Sciatic nerve (tissue), 2 donors: Measurements from ENCODE around the gene ANO2. TPM values are rescaled to one million over a fixed set of nuclear protein-coding genes. Genes with fewer than 3 reads are reported as not detected.

Experiments
- ATAC-seq: fragments of 200-7000 bp; cut with Tn5 transposase; one replicate; pipeline ENCODE4 v1.9.1; 2020; ENCODE audit warnings: mild to moderate bottlenecking, moderate library complexity
- DNase-seq: peaks from one replicate; pipeline ENCODE4 v3.0.0-alpha.2; 2020; ENCODE audit warnings: low spot score
- intact Hi-C: fragments of 100-400 bp; cut with DNase I; formaldehyde crosslinking; loops from one replicate; pipeline ENCODE4 v1.14.2; 2022
- total RNA-seq: library from RNA; stranded (reverse); fragmentation: NEBNext Ultra II Directional; extraction: Animal tissue kit (Norgen Biotek cat#: 25700); gene quantifications from one replicate; pipeline ENCODE4 v1.2.1, GENCODE V29; 2021
- donor health status: DM: no; HTN: no; CAD: no.
- donor health status: DM: no; HTN: no; CAD: no.

Gene ANO2
- 30.4 TPM for total RNA-seq

DNA sequence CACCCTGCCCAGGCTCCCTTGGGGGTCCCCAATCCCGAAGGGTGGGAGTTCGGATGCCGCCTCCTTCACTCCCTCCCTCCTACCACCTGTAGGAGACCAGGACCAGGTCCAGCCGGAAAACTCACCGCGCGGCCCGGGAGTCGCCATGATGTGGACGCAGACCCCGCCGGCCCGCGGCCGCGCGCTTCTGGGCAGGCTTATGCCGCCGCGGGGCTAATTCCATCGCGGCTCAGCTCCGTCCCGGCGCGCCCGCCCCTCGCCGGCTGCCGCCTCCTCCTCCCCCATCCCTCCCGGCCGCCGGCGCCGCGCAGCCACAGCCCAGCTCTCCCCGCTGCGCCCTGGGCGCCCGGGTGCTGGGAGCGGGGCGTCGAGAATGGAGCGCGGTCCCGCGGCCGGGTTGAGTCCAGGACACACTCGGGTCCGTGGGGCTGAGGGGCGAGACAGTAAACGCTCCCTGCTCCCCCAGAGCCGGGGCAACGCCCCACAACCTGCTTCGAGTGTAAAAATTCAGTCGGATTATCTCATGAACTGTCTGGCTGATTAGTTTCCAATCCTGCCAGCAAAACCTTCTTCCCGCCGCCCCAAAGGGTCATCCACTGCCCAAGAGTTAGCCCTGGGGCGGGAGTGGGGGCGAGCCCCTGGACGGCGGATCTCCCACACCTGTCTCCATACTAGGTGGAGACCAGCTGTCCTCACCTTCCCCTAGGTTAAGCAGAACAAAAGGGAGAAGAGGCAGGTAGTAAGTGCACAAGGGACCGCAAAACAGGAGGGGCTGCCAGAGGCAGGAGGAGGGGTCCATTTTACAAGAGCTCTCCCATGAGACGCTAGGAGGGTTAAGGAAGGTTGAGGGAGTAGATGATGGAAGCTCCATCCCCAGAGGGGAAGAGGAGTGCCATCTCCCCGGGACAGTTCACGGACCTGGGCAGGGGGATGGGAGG lies at the start of gene ANO2:
Gene ANO2 (minus strand): TSS at position 189 of the 938 bp plus-strand sequence. CDS start 42 bp downstream, at position 147.
- DNase-seq (no peak), ATAC-seq (peak; percentile 48)
- intact Hi-C loops, result no loop called here

GRCh38 chr12:5989621-5990020 lies 44.6 kb upstream of the ANO2 start:
- DNase-seq, result no peak
- intact Hi-C loops, result loop anchor here (2.0 to 10.0 kb wide), 2 partner anchors 51 to 295 kb away; no protein-coding TSS in a partner anchor
- ATAC-seq, result no peak

DNA sequence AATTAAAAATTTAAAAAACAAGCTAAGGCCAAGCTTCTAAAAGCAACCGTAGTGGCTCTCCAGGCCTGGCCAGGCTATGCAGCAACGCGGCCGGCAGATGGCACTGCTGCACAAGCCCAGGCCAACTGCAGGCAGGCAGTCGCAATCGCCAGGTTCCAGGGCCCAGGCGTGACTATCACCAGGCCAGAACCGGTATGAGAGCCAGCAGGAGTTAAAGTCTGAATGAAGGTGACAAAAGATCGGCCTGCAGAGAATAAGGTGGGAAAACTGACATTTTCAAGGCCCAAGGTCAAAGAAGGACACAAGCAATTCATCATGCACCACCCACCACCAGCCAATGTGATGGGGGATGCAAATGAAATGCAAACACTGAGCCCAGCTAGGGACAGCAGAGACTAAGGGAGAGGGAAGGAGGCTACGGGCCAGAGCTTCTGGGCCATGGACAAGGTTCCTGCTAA lies 43.6 kb upstream of the ANO2 start:
- intact Hi-C loops, result loop anchor here (2.0 to 10.0 kb wide), 2 partner anchors 52 to 296 kb away; no protein-coding TSS in a partner anchor

DNA sequence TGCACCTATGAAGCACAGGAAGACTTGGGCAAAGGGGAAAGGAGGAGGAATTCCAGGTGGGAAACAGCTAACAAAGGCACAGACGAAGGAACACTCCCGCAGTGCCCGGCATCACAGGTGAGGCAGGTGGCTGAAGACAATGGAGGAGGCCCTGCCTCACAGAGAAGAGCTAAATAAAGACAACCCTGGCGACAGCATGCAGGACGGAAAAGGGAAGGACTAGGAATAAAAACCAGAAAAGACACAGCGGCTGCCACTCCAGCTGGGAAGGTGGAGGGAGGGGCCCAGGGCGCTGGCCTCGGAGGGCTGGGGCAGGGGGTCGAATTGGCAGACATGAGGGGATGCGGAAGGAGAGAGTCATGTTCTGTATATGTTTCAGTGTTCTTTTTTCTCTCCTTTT lies 43.0 kb upstream of the ANO2 start:
- ATAC-seq (no peak), DNase-seq (no peak)
- intact Hi-C loops, result loop anchor here (2.0 to 10.0 kb wide), 2 partner anchors 53 to 297 kb away; no protein-coding TSS in a partner anchor

More for the DNA sequence above, 43.6 kb upstream of the ANO2 start:
- peak; percentile 86 for DNase-seq
- ATAC-seq, result peak; percentile 95

- DNase-seq, result no peak
- intact Hi-C loops, result loop anchor here (10.0 kb wide), 1 partner anchor 297 kb away; no protein-coding TSS in a partner anchor
- no peak for ATAC-seq
Observed at GRCh38 chr12:5987573-5987972, 42.5 kb upstream of the ANO2 start.

- no peak for ATAC-seq
- intact Hi-C loops, result loop anchor here (10.0 kb wide), 1 partner anchor 299 kb away; no protein-coding TSS in a partner anchor
Observed at GRCh38 chr12:5985471-5985870, 40.4 kb upstream of the ANO2 start.

DNA sequence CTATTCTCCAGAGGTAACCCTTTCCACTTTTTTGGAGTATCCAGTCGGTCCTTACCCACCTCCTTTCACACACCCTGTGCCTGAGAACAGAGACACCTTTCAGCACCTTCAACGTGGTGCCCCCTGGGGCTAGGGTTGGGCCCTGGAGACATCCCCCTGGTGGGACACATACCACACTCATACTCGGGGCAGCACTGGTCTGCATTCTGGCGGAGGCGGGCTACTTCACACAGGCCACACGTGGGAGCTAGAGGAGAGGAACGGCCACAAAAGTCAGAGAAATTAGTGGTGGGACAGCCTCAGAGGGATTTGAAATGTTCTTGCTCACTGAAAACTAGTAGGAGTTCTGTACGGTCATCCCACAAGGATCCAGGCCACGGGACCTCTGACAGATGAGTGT lies 39.8 kb upstream of the ANO2 start:
- DNase-seq (no peak), ATAC-seq (no peak)
- intact Hi-C loops, result loop anchor here (10.0 kb wide), 1 partner anchor 300 kb away; no protein-coding TSS in a partner anchor

More at GRCh38 chr12:5985471-5985870, 40.4 kb upstream of the ANO2 start:
- no peak for DNase-seq

- ATAC-seq, result no peak
- intact Hi-C loops, result loop anchor here (2.0 to 10.0 kb wide), 2 partner anchors 31 to 303 kb away; no protein-coding TSS in a partner anchor
- DNase-seq, result no peak
Observed at GRCh38 chr12:5982106-5982505, 37.0 kb upstream of the ANO2 start.

- intact Hi-C loops, result no loop called here
Observed at GRCh38 chr12:5977556-5977955, 32.5 kb upstream of the ANO2 start.

DNA sequence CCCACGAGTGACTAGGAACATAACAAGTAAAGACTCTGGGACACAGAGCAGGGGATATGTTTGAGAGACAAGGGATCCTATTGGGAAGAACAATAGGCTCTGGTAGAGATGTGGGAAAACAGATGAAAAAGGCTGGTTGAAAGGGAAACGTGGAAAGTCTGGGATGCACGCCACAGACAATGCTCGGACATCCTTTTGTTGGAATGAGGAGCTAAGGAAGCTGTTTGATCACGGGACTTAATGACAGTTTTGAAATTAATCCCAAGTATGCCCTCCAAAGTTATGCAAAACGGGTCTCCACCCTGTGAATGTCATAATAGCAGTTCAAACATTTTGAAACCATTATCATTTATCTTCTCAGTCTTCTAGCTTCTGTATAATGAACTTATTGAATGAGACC lies 31.7 kb upstream of the ANO2 start:
- ATAC-seq, result no peak
- intact Hi-C loops, result no loop called here
- DNase-seq, result no peak

More at GRCh38 chr12:5977556-5977955, 32.5 kb upstream of the ANO2 start:
- no peak for ATAC-seq
- no peak for DNase-seq

- no peak for DNase-seq
- no peak for ATAC-seq
- intact Hi-C loops, result no loop called here
Observed at GRCh38 chr12:5976196-5976595, 31.1 kb upstream of the ANO2 start.

- DNase-seq (no peak), ATAC-seq (no peak)
- intact Hi-C loops, result no loop called here
Observed at GRCh38 chr12:5973461-5974115, 28.5 kb upstream of the ANO2 start.

DNA sequence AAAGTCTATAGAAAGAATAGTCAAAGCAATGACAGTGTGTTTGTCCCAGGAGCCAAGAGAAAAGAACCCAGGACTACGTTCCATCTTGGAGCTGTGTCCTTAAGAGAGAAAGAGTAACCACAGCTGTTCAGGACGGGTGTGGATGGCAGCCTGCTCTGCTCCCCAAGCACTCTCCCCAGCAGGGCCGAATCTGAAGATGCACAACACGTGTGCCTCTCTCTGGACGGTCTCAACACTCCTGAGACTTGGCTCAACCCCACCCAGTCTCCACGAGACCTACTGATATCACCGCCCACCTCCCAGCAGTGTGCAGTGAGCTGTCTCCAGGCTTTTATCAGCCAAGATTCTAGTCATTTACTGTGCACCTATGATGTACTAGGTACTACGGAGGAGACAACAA lies 27.3 kb upstream of the ANO2 start:
- no peak for ATAC-seq
- intact Hi-C loops, result no loop called here
- no peak for DNase-seq

DNA sequence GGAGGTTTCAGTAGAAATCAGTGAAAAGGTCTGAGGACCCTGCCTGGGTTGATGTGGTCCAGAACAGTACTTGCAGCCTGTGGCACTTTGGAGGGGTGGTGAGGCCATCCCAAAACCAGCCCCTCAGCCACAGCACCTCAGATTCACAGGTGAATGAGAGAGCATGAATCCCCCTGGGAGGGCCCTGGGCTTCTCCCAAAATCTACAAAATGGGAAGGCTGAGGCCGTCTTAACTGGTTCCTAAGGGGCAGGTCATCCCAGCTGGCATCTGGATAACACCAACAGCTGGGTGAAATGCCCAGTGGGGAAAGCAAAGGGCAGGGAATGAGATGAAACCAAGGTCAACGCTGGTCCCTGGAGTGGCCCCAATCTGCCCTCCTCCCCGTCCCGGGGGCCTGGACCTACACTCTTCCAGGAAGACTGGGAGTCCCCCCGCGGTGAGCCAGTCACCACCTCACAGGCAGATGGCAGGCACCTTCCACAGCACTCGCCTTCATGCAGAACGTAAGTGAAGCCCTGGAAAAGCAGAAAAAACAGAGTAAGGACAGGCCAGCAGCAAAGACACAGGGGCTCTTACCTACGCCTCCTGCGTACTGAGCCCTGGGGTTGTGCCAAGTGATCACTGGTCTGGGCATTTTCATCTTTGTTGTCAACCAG lies 26.3 kb upstream of the ANO2 start:
- intact Hi-C loops, result no loop called here
- no peak for ATAC-seq
- DNase-seq, result no peak

GRCh38 chr12:5969974-5970690 lies 25.1 kb upstream of the ANO2 start:
- ATAC-seq (no peak), DNase-seq (no peak)
- intact Hi-C loops, result no loop called here

GRCh38 chr12:5969156-5969973 lies 24.3 kb upstream of the ANO2 start:
- ATAC-seq (no peak), DNase-seq (no peak)
- intact Hi-C loops, result no loop called here

GRCh38 chr12:5967645-5968415 lies 22.8 kb upstream of the ANO2 start:
- no peak for DNase-seq
- intact Hi-C loops, result no loop called here

More at GRCh38 chr12:5967645-5968415, 22.8 kb upstream of the ANO2 start:
- no peak for ATAC-seq
